ENCODE results near the gene ENO3.

Gene ENO3

GRCh38 chr17:4936436-4936835 is 14.5 kb upstream of the ENO3 start:
- DNase-seq (ENCODE audit: low read depth in 1 of 2, low spot score in 1 of 2): no peak

GRCh38 chr17:4937553-4937952 is 13.4 kb upstream of the ENO3 start:
- DNase-seq (ENCODE audit: low read depth in 1 of 2, low spot score in 1 of 2): no peak

GRCh38 chr17:4938069-4938491 is 12.8 kb upstream of the ENO3 start:
- no peak for DNase-seq (ENCODE audit: low read depth in 1 of 2, low spot score in 1 of 2)

GRCh38 chr17:4938688-4939545 is 12.0 kb upstream of the ENO3 start:
- no peak for DNase-seq (ENCODE audit: low read depth in 1 of 2, low spot score in 1 of 2)

DNA sequence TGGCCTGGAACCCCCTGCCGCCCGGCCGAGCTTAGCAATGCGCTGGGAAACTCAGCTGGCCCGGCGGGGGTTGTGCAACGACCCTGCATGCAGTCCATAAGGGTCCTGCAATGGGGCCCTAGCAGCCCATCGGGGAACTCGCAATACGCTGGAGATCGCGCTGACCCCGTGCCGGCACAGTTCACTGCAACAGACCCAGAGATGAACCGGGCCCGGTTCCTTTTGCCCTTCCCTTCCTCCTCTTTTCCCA is 11.4 kb upstream of the ENO3 start:
- DNase-seq (ENCODE audit: low read depth in 1 of 2, low spot score in 1 of 2): no peak

GRCh38 chr17:4939796-4940554 is 10.9 kb upstream of the ENO3 start, which contains the start of the genes RNF167 and SLC25A11:
TSS of gene RNF167 (plus strand) at chr17:4940268. CDS start at chr17:4940910, 642 bp downstream.
TSS of gene SLC25A11 (minus strand) at chr17:4940046. CDS start at chr17:4939910, 136 bp downstream.
- DNase-seq (ENCODE audit: low read depth in 1 of 2, low spot score in 1 of 2): peak; percentile 80 to 96

DNA sequence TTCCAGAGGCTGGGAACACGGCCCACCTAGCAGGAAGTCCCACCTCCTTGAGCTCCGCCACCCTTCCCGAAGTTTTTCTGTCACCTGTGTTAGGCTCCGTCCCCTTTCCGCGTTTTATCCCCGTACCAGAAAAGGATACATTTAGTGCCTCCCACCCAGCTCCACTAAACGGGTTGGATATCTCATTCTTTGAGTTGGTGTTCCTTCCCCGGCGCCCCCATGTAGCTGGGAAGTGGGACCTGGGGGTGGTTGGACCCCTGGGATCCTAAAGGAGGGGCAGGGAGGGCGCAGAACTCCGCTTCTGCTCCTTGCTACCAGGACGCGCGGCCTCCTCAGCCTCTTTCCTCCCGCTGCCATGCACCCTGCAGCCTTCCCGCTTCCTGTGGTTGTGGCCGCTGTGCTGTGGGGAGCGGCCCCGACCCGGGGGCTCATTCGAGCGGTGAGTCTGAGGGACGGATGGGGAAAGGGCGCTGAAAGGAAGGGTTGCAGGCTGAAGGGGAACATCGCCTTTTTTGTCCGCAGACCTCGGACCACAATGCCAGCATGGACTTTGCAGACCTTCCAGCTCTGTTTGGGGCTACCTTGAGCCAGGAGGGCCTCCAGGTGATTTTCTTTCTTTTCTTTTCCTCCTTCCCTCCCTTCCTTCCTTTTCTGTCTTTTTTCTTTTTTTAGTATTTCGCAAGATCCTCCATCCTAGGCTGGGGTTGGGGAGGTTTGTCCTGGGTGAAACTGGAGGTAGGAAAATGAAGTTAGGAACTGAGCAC is 10.2 kb upstream of the ENO3 start:
- no peak for DNase-seq (ENCODE audit: low read depth in 1 of 2, low spot score in 1 of 2)

DNA sequence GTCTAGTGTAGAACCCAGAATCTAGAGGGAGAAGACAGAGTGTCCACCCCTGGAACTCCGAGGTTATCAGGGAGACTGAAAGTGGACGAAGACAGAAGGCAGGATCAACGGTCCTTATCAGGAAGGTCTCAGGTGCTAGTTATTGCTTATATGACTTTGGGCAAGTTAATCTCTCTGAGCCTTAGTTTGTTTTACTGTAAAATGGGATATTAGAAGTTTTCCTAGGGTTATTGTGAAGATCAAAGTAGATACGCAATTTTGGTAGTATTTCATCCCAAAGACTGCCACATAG is 9.7 kb upstream of the ENO3 start:
- no peak for DNase-seq (ENCODE audit: low read depth in 1 of 2, low spot score in 1 of 2)

DNA sequence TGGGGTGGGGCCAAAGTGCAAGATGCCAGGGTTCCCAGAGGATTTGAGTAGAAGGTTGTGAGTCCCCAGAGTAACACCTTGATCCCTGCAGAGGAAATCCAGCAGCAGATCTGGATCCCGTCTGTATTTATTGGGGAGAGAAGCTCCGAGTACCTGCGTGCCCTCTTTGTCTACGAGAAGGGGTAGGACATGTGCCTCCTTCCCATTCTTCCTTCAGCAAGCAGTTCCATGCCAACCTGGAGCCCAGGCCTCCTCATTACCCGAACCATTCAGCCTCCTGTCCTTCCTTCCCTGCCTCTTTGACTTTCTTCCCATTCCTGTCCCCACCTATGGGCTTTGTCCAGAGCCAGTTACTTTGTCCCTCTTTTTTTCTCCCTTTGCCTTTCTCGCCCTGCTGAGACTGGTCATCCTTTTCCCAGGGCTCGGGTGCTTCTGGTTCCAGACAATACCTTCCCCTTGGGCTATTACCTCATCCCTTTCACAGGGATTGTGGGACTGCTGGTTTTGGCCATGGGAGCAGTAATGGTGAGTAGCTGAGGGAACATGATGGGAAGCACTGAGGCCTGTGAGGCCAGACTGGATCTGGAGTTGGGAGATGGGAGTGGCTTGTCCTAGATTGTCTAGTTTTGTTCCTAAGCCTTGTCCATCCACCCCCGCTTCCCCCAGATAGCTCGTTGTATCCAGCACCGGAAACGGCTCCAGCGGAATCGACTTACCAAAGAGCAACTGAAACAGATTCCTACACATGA is 8.0 kb upstream of the ENO3 start:
- DNase-seq (ENCODE audit: low read depth in 1 of 2, low spot score in 1 of 2): no peak

DNA sequence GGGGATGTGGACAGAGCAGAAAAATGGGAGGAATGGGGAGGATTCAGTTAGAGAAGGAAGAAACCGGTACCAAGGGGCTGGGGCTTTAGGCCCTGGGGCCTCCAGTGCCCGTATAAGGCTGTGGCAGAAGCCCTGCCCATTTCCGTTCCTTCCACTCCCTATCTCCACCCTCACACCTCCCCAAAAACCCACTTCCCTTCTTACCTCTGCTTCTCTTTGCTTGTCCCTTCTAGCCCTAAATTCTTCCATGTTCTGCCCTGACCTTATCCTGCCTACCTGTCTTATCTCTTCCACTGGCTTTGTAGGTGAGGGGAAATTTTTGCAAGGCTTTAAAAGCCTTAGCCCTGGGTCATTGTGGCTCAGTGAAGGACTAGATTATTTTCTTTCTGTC is 6.8 kb upstream of the ENO3 start:
- no peak for DNase-seq (ENCODE audit: low read depth in 1 of 2, low spot score in 1 of 2)

GRCh38 chr17:4944554-4945175 is 6.3 kb upstream of the ENO3 start:
- peak in 1 of 2 donors; percentile 26 for DNase-seq (ENCODE audit: low read depth in 1 of 2, low spot score in 1 of 2)

DNA sequence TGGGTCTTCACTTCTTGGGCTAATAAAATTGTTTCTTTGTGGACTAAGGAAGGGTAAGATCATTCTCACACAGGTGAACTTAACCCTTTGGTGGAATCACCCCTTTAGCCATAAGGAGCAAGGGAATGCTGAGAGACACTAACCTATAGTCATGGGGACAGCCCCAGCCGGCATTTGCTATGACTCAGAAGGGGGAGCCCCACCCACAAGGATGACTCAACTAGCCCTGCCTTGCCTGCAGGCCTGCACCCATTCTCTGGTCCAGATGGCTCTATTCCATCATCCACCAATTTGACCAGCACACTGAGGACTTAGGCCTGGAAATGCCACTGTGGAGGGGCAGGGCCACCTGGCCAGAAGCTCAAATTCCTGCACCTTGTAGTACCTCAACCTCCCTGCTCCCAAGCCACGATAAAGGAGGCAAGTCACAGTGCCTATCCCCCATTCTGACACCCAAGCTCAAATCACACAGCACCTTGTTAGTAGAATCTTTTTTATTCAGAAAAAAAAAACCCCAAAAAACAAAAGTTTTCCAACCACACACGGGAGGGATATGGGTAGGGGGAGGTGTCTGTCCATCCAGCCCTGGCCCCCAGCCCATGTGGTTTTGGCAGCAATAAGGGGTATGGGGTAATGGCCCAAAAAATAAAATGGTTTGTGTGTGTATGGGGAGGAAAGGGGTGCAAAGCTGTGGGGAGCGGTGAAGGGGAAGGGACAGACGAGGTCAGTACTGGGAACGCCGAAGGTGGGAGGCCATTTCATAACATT is 5.6 kb upstream of the ENO3 start:
- peak; percentile 72 to 84 for DNase-seq (ENCODE audit: low read depth in 1 of 2, low spot score in 1 of 2)

DNA sequence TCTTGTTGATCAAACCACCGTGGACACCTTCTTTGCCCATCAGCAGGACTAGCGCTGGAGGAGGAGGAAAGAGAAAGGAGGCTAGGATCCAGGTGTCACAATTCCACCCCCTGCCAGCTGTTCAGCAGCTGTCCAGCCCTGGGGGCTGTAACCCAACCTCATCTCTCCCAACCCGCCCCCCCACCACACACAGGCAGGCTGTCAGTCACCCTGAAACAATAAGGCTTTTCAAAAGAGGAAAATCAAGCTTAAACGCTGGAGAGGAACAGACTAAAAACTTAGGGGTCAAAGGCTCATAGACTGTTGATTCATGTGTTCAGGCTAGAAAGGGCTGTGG is 5.0 kb upstream of the ENO3 start:
- DNase-seq (ENCODE audit: low read depth in 1 of 2, low spot score in 1 of 2): no peak

DNA sequence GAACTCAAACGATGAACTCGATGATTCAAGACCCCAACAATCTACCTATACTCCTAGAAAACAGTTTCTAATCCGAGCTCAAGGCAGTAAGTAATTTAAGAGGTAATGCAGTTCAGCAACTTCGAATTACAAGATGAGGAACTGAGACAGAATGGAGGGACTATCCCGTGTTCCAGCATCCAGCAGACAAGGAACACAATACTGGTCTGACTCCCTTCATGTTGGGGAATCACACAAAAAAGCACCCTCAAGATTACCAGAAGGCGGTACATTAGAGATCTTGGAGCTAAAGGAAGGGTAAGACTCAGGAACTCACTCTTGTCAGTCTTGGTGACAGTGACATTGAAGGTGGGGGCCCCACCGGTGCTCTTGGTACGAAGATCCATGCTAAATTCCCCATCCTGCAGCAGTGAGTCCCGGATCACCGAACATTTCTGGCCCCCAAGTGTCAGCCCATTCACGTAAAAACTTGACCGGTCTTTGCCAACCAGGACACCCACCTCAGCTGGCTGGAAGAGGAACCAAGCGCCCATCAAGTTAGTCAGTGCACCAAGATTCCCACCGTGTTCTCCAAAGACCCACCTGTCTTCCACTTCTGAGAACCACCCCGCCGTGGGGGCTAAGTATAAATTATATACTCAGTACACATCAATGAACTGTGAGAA is 4.5 kb upstream of the ENO3 start:
- no peak for DNase-seq (ENCODE audit: low read depth in 1 of 2, low spot score in 1 of 2)

DNA sequence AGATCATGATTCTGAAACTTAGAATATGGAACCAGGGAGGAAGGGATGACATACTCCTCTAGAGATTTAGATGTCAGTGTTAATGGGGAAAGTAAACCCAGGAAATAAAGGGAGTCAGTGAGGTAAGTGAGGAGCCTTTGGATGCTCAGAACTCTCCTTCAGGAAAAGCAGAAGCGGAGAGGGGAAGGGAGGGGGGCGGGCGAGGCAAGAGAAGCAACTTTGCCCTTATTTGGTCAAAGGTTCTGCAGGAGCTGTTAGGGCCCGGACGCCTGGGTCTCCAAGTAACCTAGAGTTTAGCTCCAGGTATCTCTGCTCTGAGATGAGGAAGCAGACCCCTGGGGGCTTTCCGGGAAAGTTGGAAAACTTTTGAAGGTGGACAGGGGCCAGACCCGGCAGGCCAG is 3.9 kb upstream of the ENO3 start:
- peak in 1 of 2 donors; percentile 15 for DNase-seq (ENCODE audit: low read depth in 1 of 2, low spot score in 1 of 2)

DNA sequence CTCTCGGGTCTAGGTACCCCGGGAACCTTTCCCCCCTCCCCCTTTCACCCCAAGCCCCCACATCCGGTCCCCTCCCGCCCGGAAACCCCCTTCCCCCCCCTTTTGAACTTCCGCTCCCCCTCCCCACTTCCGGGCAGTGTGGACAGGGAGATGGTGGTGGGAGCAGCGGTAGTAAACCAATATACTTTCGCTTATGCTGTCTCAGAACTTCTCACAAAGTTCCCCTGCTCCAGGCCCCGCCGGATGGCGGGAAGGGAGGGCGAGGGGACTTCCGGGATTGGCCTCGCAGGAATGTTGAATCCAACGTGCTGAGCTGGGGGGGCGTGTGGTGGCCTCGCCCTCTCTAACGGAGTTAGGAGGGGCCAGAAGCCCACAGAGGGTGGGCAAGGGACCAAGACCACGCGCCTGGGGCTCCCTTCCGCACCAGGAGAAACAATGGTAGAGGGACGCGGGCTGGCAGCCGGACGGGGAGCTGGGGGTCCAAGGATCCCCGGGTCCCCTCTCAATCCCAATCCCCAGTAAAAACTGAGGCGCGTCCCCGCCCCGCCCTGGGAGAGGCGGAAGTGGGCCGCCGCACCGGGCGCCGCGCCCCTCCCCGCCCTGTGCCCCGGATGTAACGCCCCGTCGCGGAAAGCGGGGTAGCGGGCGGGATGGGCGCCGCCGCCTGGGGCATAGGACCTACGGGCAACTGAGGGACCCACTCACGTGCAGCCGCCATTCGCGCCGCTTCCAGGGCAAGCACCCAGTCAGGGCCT is 3.3 kb upstream of the ENO3 start:
- DNase-seq (ENCODE audit: low read depth in 1 of 2, low spot score in 1 of 2): peak; percentile 50 to 59

DNA sequence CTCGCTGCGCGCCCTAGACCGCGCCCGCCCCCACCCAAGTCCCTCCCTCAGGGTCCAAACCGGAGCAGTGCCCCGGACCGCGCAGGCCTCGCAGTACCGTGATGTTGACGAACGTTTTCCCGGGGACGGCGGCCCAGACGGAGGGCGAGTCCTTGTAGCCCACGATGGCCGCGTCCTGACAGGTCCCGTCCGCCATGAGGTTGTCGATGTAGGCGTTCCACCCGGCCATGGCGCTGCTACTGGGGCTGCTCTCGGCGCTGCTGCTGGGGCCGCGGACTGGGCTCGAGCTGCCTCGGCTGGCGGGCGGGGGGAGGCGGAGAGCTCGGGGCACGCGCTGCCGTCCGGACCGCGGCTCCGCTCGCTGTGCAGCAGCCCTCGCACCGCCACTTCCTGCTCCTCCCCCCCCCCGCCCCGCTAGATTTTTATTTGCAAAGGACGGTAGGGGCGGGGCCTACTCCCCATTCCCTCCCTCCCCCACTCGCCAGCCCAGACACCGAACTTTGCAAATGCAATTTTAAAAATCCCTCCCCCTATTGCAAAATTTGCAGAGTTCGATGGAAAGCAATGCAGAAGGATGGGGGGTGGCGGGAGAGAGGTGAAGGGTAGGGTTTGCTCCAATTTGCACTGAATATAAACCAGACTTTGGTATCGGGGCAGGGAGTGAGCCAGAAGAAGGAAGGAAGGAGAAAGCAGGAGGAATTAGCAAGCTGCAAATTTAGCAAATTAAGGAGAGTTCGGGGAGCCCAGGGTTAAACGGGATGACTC is 2.6 kb upstream of the ENO3 start, which contains the start of gene PFN1:
Gene PFN1, minus strand, starts transcription at position 365 of the 765 bp plus-strand sequence. Its CDS starts 136 bp downstream, at position 229.
- peak; percentile 73 to 89 for DNase-seq (ENCODE audit: low read depth in 1 of 2, low spot score in 1 of 2)

- DNase-seq (ENCODE audit: low read depth in 1 of 2, low spot score in 1 of 2): peak; percentile 63 to 67
These were observed 2.0 kb upstream of the ENO3 start for GRCh38 chr17:4948931-4949320.
